ENCODE results near the gene SHISA9.
"Not testable (repeated sequence)": the region's sequence is repeated elsewhere in the genome, so short reads cannot be mapped to it uniquely, and the experiment has no call there.

Gene SHISA9

DNA sequence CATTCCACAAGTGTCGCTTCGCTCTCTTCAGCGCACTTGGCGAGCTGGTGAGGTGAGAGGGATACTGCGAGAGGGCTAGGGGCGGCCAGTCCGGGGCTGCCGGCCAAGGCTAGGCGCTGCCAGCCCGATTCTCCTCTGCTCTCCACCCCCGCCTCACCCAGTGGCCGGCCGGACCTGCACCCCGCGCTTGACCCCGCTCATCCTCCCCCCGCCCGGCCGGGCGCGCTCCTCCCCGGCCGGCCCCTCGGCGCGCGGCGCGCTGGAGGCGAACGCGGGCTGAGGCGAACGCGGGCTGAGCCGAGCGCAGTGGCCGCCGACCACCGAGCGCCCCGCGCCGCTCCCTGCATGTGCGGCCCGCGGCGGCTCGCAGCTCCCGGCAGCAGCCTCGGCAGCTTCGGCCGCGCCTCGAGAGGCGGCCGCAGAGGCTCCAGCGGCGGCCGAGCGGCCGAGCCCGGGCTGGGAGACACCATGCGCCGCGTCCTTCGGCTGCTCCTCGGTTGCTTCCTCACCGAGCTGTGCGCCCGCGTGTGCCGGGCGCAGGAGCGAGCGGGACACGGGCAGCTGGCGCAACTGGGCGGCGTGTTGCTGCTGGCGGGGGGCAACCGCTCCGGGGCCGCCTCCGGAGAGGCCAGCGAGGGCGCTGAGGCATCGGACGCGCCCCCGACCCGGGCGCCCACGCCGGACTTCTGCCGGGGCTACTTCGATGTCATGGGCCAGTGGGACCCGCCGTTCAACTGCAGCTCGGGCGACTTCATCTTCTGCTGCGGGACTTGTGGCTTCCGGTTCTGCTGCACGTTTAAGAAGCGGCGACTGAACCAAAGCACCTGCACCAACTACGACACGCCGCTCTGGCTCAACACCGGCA is at the start of gene SHISA9:
Gene SHISA9 (plus strand): TSS at position 2 of the 865 bp plus-strand sequence.
- no peak for DNase-seq (ENCODE audit: low read depth)

GRCh38 chr16:12853972-12854371 is 47.4 kb upstream of the SHISA9 start:
- no peak for DNase-seq (ENCODE audit: low read depth)

GRCh38 chr16:12857435-12857834 is 44.0 kb upstream of the SHISA9 start:
- DNase-seq (ENCODE audit: low read depth), result not testable (repeated sequence)

GRCh38 chr16:12862327-12862726 is 39.1 kb upstream of the SHISA9 start:
- no peak for DNase-seq (ENCODE audit: low read depth)

GRCh38 chr16:12862941-12863340 is 38.5 kb upstream of the SHISA9 start:
- DNase-seq (ENCODE audit: low read depth), result no peak

DNA sequence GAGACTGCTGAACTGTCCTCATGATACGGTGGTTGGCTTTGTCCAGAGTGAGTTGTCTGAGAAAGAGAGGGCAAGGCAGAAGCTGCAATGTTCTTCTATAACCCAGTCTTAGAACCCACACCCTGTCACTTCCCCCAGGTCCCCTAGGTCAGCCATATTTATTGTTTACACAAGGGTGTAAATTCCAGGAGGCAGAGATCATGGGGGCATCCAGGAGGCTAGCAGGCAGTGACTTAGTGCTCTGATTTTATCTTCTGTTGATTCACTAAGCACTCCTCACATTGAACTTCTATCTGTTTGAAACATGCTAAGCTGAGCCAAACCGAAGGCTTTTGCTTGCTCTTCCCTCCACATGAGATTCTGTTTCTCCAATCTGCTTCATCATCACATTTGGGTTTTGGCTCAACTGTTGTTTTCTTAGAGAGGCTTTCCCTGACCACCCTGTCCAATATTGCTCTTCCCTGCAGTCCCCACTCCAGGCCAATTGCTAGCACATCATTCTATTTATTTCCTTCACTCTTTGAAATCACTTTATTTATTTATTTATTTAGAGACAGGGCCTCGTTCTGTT is 34.3 kb upstream of the SHISA9 start:
- DNase-seq (ENCODE audit: low read depth), result no peak

DNA sequence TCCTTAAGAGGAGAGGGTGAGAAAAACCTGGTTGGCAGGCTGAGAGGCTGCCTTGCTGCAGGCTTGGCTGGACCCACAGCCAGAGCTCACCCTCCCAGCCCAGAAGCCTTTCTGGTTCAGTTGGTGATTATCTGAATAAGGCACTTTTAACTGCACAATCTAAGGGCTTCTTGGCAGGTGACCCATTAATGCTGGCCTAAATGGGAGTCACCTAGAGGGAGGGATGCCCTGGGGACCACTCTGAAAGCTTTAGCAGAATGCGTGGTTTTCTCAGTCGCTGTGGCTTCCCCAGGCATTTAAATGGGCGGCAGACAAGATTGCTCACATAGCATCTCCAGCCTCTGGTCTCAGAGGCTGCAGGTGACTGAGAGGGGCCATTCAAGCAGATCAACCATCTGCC is 33.2 kb upstream of the SHISA9 start:
- DNase-seq (ENCODE audit: low read depth), result no peak

GRCh38 chr16:12868788-12869187 is 32.6 kb upstream of the SHISA9 start:
- no peak for DNase-seq (ENCODE audit: low read depth)

DNA sequence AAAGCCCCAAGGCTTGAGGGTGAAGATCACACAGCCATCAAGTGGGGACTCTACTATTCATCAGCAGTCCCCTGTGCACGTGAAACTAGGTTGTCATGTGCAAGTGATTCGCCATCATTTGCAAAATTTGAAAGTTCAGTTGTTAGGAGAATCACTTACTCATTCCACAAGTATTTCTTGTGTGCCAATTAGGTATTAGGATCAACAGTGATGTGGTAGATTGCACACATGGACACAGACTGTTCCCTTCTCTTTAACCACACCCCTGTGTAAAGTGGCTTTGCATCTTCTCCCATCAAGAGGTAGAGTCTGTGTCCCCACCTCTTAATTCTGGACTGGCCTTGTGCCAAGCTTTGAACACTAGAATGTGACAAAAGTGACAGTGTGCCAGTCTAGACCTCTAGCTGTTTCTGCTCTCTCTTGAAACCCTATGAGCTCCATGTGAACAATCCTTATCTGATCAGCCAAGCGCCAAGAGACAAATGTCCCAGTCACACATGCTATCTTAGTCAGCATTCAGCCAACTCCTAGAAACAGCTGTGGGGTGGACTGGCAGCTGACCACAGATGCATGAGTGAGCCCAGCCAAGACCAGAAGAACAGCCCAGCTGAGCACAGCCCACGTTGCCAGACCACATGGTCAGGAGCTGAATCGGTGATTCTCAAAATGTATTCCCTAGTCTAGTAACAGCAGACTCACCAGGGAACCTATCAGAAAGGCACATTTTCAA is 31.5 kb upstream of the SHISA9 start:
- DNase-seq (ENCODE audit: low read depth), result no peak

DNA sequence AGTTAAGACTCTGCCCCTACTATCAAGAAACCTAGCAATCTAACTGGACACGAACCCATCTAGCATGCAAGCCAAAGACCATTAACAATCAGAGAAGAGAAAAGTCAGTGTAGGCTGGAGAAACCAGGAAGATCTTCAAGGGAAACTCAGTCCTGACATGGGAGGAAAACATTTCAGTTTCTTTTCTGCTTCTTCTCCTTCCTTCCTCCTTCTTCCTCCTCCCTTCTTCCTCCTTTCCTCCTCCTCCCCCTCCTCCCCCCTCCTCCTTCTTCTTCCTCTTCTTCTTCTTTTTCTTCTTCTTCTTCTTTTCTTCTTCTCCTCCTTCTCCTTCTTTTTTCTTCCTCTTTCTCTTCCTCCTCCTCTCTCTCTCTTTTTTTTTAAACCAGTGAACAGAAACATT is 29.6 kb upstream of the SHISA9 start:
- DNase-seq (ENCODE audit: low read depth), result no peak

GRCh38 chr16:12874186-12874585 is 27.2 kb upstream of the SHISA9 start:
- DNase-seq (ENCODE audit: low read depth), result no peak

DNA sequence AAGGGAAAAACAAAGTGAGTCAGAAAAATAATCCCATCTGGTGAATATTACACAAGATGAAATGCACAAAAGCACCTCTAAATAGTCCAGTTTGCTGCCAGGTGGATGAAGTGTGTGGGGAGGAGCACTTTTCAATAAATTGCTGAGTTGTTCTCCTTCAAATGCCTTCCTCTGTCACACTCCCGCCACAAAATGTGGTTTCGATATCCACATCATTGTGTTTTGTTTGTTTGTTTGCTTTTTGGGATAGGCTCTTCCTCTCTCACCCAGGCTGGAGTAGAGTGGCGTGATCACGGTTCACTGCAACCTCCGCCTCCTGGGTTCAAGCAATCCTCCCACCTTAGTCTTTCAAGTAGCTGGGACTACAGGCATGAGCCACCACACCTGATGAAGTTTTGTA is 24.6 kb upstream of the SHISA9 start:
- no peak for DNase-seq (ENCODE audit: low read depth)

DNA sequence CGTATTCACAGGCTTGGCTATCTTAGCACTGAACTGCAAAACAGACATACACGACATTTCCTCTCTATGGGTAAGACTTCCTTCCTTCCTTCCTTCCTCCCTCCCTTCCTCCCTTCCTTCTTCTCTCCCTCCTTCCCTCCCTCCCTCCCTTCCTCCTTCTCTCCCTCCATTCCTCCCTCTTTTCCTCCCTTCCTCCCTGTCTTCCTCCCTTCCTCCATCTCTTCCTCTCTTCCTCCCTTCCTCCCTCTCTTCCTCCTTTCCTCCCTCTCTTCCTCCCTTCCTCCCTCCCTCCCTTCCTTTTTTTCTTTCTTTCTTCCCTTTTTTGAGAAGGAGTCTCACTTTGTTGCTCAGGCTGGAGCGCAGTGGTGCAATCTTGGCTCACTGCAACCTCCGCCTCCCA is 22.4 kb upstream of the SHISA9 start:
- DNase-seq (ENCODE audit: low read depth), result no peak

DNA sequence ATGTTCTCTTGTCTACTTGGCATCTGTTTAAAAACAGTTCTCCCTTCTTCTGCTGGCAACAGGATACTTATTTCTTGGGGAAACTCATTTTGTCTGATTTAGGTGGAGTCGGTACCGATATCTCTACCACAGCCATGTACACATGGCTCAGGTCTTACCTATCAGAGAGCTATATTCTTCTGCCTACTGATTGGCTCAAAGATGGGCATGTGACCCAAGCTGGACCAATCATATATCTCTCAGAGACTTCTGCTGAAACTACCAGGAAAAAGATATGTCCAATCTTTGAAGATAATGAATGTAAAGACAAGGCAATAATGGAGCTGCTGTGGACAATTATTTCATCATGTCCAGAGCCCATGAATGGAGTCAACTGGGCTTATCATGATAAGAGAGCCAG is 21.6 kb upstream of the SHISA9 start:
- DNase-seq (ENCODE audit: low read depth), result no peak

- DNase-seq (ENCODE audit: low read depth), result no peak
These were observed 20.2 kb upstream of the SHISA9 start for GRCh38 chr16:12881182-12881581.

- no peak for DNase-seq (ENCODE audit: low read depth)
These were observed 19.7 kb upstream of the SHISA9 start for GRCh38 chr16:12881740-12882139.

DNA sequence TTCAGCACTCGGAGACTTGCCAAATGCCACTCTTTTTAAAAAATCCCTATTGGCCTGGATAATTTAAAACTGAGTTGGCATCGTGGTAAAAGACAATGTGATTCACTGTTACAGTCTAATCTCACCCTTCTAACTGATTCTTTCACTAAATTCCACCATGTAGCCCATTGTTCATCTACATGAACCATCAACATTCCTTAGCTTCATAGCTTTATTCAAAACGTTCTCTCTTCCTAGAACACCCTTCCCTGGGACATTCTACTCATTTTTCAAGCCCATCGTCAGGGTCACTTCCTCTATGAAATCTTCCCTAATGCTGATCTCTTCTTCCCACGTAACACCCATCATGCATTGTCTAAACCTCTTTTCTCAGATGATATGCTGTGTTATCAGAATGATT is 15.7 kb upstream of the SHISA9 start:
- DNase-seq (ENCODE audit: low read depth), result no peak

DNA sequence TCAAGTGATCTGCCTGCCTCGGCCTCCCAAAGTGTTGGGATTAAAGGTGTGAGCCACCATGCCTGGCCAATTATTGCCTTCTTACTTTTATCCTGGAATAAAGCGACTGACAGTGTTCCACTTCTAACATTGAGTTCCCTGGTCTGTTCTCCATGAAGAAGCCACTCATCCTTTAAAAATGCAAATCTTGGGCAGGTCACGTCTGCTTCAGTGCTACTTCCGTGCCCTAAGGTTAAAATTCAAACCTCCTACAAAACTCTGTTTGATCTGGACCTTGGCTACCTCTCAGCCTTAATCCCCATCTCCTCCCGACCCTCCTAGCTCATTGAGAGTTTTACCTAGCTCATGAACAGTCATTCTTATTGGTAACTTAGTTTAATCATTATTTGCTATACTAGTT is 9.6 kb upstream of the SHISA9 start:
- DNase-seq (ENCODE audit: low read depth), result no peak

GRCh38 chr16:12893050-12893750 is 8.2 kb upstream of the SHISA9 start:
- DNase-seq (ENCODE audit: low read depth), result no peak

DNA sequence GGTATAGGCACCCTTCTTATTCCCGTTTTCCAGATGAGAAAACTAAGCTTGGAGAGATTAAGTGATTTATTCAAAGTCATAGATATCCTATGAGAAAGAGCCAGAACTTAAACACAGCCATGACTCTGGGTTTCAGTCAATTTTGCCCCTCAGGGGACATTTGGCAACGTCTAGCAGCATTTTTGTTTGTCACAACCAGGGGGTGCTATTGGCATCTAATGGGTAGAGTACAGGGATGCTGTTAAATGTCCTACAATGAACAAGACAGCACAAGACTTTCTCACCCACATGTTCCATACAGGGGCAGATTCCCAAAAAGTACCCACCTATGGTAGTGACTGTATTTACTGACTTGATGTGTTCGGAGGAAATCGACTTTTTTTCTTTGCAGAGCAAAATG is 4.8 kb upstream of the SHISA9 start:
- DNase-seq (ENCODE audit: low read depth), result no peak

- DNase-seq (ENCODE audit: low read depth), result no peak
These were observed 2.8 kb upstream of the SHISA9 start for GRCh38 chr16:12898551-12898950.

- DNase-seq (ENCODE audit: low read depth), result no peak
These were observed 1.8 kb upstream of the SHISA9 start for GRCh38 chr16:12899529-12900143.
